RWPE1 (cell line): ENCODE data around the gene GABPB1.

Experiments used
- CTCF ChIA-PET: fragments of 350-600 bp; sonication (Branson Sonifier 250); formaldehyde crosslinking; extraction: SDS; loops from one replicate; lab custom pipeline; 2021; lab: Yijun Ruan, JAX
- POLR2A ChIA-PET: fragments of 400-600 bp; formaldehyde crosslinking; extraction: SDS; loops from one replicate; lab custom pipeline; 2020; ENCODE audit warnings: antibody characterized with exemption; ENCODE audit not compliant: low non-redundant PET; lab: Yijun Ruan, JAX
- DNase-seq: peaks from one replicate; pipeline ENCODE4 v3.0.0; 2012; ENCODE audit warnings: low spot score
- H3K27ac ChIP-seq: fragments of 450-650 bp; 2 replicates; pipeline ENCODE4 v1.5.1; 2017
- TF ChIP-seq, protein P1 (sequence below): fragments of 450-650 bp; conservative IDR thresholded peaks from 2 replicates; pipeline ENCODE4 v1.5.1; 2017; ENCODE audit warnings: low read depth, mild to moderate bottlenecking

GABPB1 gene

DNA sequence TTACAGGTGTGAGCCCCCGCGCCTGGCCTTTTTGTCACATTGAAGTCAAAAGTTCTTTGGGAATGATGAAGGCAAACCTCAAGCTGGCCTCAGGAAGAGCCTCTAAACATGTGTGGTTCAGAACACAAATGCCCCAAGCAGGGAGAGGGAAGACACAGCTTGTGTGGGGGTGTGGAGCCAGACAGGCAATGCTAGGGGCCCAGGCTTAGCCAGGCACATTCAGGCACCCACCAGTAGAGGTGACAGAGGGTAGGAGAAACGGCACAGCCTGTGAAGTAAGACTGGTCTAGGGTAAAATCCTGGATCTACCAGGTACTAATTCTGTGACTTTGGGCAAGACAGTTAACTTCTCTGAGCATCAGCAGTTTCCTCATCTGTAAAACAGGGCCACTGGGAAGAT lies 93.0 kb downstream of the GABPB1 start:
- CTCF ChIA-PET: interaction anchor here (0.6 kb wide), 1 partner anchor 1159 kb away, joined by 4 read pairs; no protein-coding TSS in a partner anchor
- no peak overlapping the region for H3K27ac ChIP-seq
- POLR2A ChIA-PET: no interaction called here
- no peak for DNase-seq
- TF ChIP-seq, protein P1, sequence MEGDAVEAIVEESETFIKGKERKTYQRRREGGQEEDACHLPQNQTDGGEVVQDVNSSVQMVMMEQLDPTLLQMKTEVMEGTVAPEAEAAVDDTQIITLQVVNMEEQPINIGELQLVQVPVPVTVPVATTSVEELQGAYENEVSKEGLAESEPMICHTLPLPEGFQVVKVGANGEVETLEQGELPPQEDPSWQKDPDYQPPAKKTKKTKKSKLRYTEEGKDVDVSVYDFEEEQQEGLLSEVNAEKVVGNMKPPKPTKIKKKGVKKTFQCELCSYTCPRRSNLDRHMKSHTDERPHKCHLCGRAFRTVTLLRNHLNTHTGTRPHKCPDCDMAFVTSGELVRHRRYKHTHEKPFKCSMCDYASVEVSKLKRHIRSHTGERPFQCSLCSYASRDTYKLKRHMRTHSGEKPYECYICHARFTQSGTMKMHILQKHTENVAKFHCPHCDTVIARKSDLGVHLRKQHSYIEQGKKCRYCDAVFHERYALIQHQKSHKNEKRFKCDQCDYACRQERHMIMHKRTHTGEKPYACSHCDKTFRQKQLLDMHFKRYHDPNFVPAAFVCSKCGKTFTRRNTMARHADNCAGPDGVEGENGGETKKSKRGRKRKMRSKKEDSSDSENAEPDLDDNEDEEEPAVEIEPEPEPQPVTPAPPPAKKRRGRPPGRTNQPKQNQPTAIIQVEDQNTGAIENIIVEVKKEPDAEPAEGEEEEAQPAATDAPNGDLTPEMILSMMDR: no peak

DNA sequence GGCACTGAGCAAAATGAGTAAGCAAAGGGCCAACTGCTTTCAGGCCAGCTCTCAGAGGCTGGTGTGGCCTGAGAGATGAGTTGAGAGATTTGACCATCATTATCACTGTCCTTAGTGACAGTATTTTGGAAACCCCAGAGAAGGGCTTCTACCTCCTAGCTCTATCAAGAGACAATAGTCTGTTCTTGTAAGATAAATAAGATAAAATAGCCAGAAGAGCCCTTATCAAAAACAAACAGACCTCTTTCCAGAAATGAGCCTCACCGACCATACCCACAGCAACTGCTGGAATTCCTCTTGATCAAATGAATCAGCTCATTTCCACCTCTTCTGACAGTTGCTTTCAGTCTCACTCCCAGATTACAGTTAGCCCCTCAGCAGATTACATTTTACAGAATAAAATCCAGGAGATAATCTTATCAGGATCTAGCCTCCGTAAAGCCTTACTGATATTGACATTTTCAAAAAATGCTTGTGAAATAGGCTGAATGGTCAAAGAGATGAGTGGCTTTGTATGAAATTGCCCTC lies 94.0 kb downstream of the GABPB1 start:
- ChIA-PET CTCF (no interaction called here), POLR2A (no interaction called here)
- no peak overlapping the region for H3K27ac ChIP-seq
- no peak for DNase-seq
- TF ChIP-seq, protein P1: no peak

DNA sequence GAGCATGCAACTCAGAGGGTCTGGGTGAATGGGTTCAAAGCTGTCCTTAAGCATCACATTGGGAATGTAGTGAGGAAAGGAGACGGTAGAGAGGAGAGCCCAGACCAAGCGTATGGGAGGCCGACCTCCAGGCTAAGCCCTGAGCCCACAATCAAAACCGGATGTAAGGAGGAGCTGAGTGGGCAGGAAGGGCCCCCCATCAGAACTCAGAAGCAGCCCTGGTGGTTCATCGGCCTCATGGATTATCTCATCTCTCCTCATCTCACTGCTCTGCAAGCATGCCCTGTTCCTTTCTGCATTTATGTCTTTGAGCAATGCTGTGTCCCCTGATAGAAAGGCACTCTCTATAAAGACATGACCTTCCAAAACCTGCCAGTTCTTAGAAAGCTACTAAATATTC lies 95.7 kb downstream of the GABPB1 start:
- ChIA-PET CTCF (interaction anchor here (0.7 kb wide), 1 partner anchor 1034 kb away, joined by 4 read pairs; no protein-coding TSS in a partner anchor), POLR2A (interaction anchor here (0.6 kb wide), 1 partner anchor 13 kb away, joined by 3 read pairs; no protein-coding TSS in a partner anchor)
- TF ChIP-seq, protein P1: no peak
- H3K27ac ChIP-seq: no peak overlapping the region
- DNase-seq: no peak

DNA sequence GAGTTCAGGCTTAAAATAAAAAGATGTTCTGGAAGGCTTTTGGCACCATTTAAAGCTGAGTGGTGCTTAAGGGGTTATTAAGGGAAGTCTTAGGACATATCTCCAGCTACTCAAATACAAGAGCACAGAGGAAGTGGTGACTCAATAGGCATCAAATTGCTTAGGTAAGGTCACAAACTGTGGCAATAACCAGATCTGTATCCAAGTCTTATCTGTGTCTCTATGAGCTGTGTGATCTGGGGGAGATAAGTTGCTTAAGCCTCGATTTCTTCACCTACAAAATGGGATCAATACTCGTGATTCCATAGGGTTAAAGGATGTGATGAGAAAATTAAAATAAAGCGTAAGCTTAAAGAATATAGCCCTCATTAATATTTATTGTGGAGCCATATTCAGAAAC lies 97.1 kb downstream of the GABPB1 start:
- TF ChIP-seq, protein P1: no peak
- DNase-seq: peak; percentile 31
- ChIA-PET POLR2A (no interaction called here), CTCF (no interaction called here)
- no peak overlapping the region for H3K27ac ChIP-seq

DNA sequence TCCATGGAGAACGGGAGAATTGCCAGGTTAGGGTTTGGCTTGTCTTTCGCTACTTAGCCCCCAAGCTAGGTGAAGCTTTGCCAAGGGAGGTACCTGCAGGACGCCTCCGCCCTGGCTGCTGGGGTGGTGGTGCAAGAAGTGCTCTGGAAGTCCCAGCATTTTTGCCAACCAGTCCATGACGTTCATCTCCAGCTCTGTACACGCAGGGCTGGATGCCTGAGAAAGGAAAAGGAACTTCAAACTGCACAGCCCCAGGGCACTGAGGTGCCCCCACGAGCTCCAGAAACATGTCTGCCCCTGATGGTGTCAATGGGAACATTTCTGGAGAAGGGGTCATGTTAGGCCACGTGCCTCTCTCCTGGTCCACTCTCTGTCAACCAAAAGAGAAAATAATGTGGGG lies 97.7 kb downstream of the GABPB1 start:
- H3K27ac ChIP-seq: no peak overlapping the region
- ChIA-PET POLR2A (no interaction called here), CTCF (no interaction called here)
- no peak for DNase-seq
- TF ChIP-seq, protein P1: no peak

DNA sequence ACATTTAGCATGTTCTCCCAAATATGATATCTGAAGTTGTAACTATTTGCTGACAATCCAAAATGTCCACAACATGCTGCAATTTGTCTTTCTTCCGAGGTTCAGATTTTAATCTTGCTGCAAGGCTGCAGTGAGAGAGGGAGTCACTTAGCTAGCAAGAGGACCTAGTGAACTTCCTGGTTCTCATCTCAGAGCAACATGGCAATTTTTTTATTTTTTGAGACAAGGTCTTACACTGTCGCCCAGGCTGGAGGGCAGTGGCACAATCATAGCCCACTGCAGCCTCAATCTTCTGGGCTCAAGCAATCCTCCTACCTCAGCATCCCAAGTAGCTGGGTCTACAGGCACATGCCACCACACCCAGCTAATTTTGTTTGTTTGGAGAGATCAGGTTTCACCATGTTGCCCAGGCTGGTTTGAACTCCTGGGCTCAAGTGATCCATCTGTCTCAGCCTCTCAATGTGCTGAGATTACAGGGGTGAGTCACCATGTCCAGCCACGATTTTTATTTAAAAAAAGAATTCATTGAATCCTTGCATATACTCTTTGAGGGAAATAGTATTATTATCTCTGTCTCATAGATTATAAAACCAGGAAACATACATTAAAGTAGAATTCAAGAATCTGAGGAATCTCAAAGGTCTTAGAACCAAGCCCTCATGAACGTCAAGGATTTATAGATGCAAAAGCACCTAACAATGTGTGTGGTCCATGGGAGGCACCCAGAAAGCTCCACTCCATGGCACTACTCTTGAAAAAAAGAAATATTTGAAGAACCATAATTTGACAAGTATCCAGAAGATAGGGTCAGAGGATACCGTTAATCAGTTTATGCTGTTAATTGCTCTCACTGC lies 98.6 kb downstream of the GABPB1 start:
- no peak overlapping the region for H3K27ac ChIP-seq
- ChIA-PET CTCF (no interaction called here), POLR2A (no interaction called here)
- DNase-seq: no peak
- TF ChIP-seq, protein P1: no peak
